NT2/D1 (cell line): ENCODE data around the gene G6PD.

ENCODE experiments used
- DNase-seq: peaks from one replicate; pipeline ENCODE4 v3.0.0-alpha.2; 2011; ENCODE audit warnings: low read depth, low spot score
- H3K27me3 ChIP-seq: 2 replicates; pipeline ENCODE4 v1.6.0; 2011; ENCODE audit warnings: mild to moderate bottlenecking; ENCODE audit not compliant: insufficient read length, insufficient read depth
- H3K36me3 ChIP-seq: 2 replicates; pipeline ENCODE4 v1.6.1; 2011; ENCODE audit warnings: mild to moderate bottlenecking, low read length, mixed read lengths; ENCODE audit not compliant: insufficient read depth, insufficient read length
- H3K4me1 ChIP-seq: 2 replicates; pipeline ENCODE4 v1.5.1; 2011; ENCODE audit not compliant: insufficient read depth, insufficient read length
- H3K4me3 ChIP-seq: 2 replicates; pipeline ENCODE4 v1.5.1; 2011; ENCODE audit warnings: low read depth; ENCODE audit not compliant: insufficient read length
- H3K9ac ChIP-seq: 2 replicates; pipeline ENCODE4 v1.6.0; 2011; ENCODE audit warnings: low read depth; ENCODE audit not compliant: insufficient read length
- H3K9me3 ChIP-seq: 2 replicates; pipeline ENCODE4 v1.5.1; 2011; ENCODE audit warnings: mild to moderate bottlenecking, low read length; ENCODE audit not compliant: insufficient read depth
- SUZ12 ChIP-seq: IDR thresholded peaks from 2 replicates; pipeline ENCODE4 v1.6.1; 2011; ENCODE audit not compliant: insufficient read length, insufficient read depth; ENCODE audit errors: extremely low read depth
- YY1 ChIP-seq: IDR thresholded peaks from 2 replicates; pipeline ENCODE4 v1.6.1; 2011; ENCODE audit not compliant: insufficient read length, insufficient read depth
- ZNF274 ChIP-seq: IDR thresholded peaks from 2 replicates; pipeline ENCODE4 v1.6.1; 2011; ENCODE audit warnings: mild to moderate bottlenecking, low read depth, low read length

G6PD gene

DNA sequence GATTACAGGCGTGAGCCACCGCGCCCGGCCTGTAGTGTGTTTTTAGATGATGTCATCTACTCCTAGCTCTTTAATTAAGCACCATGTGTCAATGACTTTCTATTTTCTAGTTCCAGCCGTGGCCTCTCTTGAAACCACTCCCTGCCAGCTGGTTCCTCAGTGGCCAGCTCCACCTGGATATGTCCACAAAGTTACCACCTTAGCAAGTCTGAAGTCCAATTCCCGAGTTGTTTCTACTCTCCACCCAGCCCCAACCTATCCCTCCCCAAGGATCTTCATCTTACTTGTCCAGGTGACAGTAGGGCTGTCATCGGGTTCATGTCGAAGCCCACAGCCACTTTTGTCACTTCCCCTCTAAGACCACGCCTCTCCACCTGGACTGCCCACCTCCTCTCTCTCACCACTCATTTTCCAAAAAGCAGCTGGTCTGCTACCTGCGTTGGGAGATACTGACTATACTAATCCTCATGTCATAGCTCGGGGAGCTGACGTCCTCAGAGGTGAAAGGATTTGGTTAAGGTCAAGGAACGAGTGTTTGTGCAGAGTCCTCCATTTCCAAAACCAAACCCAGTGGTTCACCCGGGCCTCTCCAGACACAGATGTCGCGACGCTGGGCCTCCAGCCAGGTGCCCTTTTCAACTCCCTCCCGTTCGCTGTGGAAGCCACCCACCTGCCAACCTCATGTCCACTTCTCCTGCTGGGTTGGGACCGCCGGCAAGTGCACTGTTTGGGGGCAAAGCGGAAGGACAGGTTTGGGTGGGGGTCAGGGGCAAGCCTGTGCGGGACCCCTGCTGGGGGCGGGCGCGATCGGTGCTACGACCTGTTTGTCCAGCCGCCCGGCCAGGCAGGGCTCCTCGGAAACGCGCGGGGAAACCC lies 31.3 kb downstream of the G6PD start:
- Histone ChIP-seq H3K4me1 (no peaks in the 10 kb centered on the region), H3K36me3 (no peaks in the 10 kb centered on the region), H3K27me3 (no peaks in the 10 kb centered on the region), H3K9me3 (no peaks in the 10 kb centered on the region), H3K9ac (peak overlapping the region; percentile 80), H3K4me3 (peak overlapping the region; percentile 62)
- no peak for DNase-seq
- TF ChIP-seq ZNF274 (no peak), YY1 (no peak), SUZ12 (no peak)

DNA sequence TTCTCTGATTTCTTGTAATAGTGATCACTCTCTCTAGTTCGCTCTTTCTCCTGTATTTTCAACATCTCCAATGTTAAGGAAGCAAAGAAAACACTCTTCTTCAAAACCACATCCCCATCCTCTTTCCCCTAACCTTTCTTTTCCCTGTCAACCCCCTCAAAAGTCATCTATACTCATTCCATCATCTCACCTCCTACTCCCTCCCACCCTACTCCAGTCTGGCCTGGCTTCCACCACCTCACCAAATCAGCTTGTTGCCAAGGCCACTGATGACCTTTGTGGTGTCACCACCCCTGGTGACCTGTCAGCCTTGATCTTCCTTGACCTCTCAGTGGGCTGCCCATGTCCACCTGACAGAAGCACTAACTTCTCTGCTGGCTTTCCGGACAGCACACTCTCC lies 32.9 kb downstream of the G6PD start:
- no peaks in the 10 kb centered on the region for H3K27me3 ChIP-seq
- no peaks in the 10 kb centered on the region for H3K9me3 ChIP-seq
- no peaks in the 10 kb centered on the region for H3K4me1 ChIP-seq
- no peak for DNase-seq
- no peak for TF ChIP-seq SUZ12
- TF ChIP-seq ZNF274: no peak
- no peak for TF ChIP-seq YY1
- no peak overlapping the region for H3K4me3 ChIP-seq
- no peak overlapping the region for H3K9ac ChIP-seq
- peaks cover 5% of the 10 kb centered on the region for H3K36me3 ChIP-seq

DNA sequence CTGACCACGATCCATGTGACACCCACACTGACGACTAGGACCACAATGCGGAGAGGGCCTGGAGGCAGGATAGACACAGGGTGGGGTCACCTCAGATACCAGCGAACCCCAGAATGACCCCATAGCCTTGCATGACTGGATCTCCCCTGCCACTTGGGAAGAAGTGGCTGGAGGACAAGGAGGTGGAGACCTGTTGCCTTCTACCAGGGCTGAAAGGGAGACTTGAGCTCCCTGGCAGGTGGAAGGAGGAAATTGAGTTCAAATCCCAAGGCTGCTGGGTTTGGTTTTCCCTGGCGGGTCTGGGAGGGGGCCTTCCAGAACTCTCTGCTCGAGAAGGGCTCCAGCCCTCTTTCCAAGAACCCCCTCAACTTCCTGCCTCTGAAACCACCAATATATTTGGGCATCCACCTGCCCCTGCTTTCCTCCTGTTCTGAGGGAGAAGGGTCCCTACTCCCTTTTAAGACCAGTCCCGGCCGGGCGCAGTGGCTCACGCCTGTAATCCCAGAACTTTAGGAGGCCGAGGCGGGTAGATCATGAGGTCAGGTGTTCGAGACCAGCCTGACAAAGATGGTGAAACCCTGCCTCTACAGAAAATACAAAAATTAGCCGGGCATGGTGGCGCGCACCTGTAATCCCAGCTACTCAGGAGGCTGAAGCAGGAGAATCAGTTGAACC lies 33.6 kb downstream of the G6PD start:
- no peaks in the 10 kb centered on the region for H3K27me3 ChIP-seq
- H3K4me1 ChIP-seq: no peaks in the 10 kb centered on the region
- H3K9me3 ChIP-seq: no peaks in the 10 kb centered on the region
- no peak overlapping the region for H3K4me3 ChIP-seq
- DNase-seq: no peak
- no peak overlapping the region for H3K9ac ChIP-seq
- peaks cover 5% of the 10 kb centered on the region for H3K36me3 ChIP-seq
- TF ChIP-seq SUZ12 (no peak), YY1 (no peak), ZNF274 (no peak)

DNA sequence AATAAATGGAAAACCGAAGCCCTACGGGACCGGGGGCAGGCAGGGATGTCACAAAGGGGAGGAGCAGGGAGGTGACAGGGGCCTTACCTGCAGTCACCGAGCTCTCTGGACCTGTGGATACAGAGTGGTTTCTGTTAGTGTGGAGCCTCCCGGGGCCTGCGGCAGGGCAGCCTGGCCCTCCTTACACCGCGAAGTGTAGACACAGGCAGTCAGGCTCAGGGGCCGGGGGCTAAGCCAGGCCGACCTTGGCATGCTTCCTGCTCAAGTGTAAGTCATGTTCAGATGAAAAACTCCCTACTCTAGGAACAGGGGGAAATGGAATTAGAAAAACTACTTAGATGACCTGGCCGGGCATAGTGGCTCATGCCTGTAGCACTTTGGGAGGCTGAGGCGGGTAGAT lies 34.9 kb downstream of the G6PD start:
- no peak overlapping the region for H3K4me3 ChIP-seq
- TF ChIP-seq SUZ12 (no peak), YY1 (no peak), ZNF274 (no peak)
- no peak for DNase-seq
- H3K4me1 ChIP-seq: no peaks in the 10 kb centered on the region
- H3K9ac ChIP-seq: no peak overlapping the region
- no peaks in the 10 kb centered on the region for H3K27me3 ChIP-seq
- H3K9me3 ChIP-seq: no peaks in the 10 kb centered on the region
- peaks cover 10% of the 10 kb centered on the region for H3K36me3 ChIP-seq

DNA sequence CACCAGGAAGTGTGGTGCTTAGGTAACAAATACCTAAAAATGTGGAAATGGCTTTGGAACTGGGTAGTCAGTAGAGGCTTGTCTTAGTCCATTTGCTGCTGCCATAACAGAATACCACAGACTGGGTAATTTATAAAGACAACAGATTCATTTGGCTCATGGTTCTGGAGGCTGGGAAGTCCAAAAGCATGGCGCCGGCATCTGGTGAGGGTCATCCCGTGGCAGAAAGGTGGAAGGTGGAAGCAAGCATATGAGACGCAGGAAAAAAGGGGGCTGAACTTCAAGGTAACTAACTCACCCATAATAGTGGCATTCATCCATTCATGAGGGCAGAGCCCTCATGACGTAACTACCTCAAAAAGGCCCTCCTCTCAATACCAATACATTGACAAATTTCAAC lies 37.2 kb downstream of the G6PD start:
- H3K4me1 ChIP-seq: peaks cover 3% of the 10 kb centered on the region
- H3K36me3 ChIP-seq: peaks cover 10% of the 10 kb centered on the region
- H3K4me3 ChIP-seq: no peak overlapping the region
- TF ChIP-seq ZNF274 (no peak), SUZ12 (no peak), YY1 (no peak)
- DNase-seq: no peak
- H3K9ac ChIP-seq: no peak overlapping the region
- H3K9me3 ChIP-seq: no peaks in the 10 kb centered on the region
- H3K27me3 ChIP-seq: no peaks in the 10 kb centered on the region

DNA sequence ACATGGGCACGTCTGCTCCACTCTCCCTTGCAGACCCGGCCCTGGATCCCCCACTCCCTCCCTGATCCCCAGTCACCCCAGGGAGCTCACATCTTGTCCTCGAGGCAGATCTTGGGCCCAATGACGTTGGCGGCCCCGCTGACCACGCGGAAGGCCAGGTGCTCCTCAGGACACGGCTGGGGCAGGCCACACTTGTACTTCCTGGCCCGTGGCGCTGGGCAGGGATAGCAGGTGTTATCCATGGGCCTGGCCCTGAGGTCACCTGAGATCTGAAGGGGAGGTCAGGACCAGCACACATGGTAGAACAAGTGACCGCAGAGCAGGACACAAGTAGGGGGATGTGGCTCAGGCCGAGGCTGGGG lies 38.3 kb downstream of the G6PD start:
- no peaks in the 10 kb centered on the region for H3K9me3 ChIP-seq
- H3K27me3 ChIP-seq: no peaks in the 10 kb centered on the region
- TF ChIP-seq YY1: no peak
- no peak for TF ChIP-seq ZNF274
- TF ChIP-seq SUZ12: no peak

DNA sequence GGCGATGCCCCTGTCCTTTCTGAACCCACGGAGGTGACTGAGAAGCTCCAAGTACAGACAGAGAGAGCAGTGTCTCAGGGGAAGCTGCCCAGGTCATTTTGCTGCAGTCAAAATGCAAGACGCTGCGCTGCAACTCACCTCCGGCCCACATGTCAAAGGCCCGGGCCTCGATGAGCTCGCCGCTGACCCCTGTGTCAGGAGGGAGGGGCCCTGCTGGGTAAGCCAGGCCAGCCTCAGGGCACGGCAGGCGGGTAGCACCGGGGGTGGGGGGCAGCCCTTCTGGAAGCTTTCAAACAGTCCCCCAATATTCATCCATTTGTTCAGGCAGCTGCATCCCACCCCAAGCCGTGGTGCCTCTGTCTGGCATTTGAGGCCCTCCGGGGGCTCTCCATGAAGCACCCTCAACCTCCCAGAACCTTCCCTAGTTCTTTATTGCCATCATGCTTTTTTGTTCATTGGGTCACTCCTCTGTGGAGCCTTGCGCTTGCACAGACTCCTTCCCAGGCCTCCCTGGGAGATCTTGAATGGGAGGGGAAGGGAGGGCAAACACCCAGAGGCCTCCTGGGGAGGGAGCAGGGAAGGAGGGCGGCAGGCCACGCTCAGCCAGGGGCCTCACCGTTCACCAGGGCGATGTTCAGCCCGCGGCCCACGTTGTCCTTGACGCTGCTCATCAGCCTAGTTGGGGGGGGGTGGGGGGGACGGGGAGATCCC lies 38.8 kb downstream of the G6PD start:
- Histone ChIP-seq H3K4me3 (no peak overlapping the region), H3K36me3 (peaks cover 10% of the 10 kb centered on the region), H3K9ac (no peak overlapping the region), H3K27me3 (no peaks in the 10 kb centered on the region), H3K9me3 (no peaks in the 10 kb centered on the region), H3K4me1 (peaks cover 3% of the 10 kb centered on the region)
- DNase-seq: no peak
- TF ChIP-seq YY1 (no peak), SUZ12 (no peak), ZNF274 (no peak)

More for the DNA sequence above, 38.3 kb downstream of the G6PD start:
- H3K4me3 ChIP-seq: no peak overlapping the region
- no peak for DNase-seq
- no peak overlapping the region for H3K9ac ChIP-seq
- H3K4me1 ChIP-seq: peaks cover 3% of the 10 kb centered on the region
- peaks cover 10% of the 10 kb centered on the region for H3K36me3 ChIP-seq
